ENCODE measurements around the gene SERINC5.
"Not testable (repeated sequence)": the region's sequence is repeated elsewhere in the genome, so short reads cannot be mapped to it uniquely, and the experiment has no call there.

Gene SERINC5

GRCh38 chr5:80210014-80210413, 45.8 kb downstream of the SERINC5 start:
- DNase-seq: no peak
- in situ Hi-C loops (cut with MboI; ENCODE audit: low pct_unique_long_range_greater_than_20kb, low sequenced_read_pairs): no loop called here

- in situ Hi-C loops (cut with MboI; ENCODE audit: low pct_unique_long_range_greater_than_20kb, low sequenced_read_pairs): no loop called here
- no peak for DNase-seq
Observed at GRCh38 chr5:80208381-80208780, 47.5 kb downstream of the SERINC5 start.

- in situ Hi-C loops (cut with MboI; ENCODE audit: low pct_unique_long_range_greater_than_20kb, low sequenced_read_pairs): no loop called here
- DNase-seq: no peak
Observed at GRCh38 chr5:80207832-80208231, 48.0 kb downstream of the SERINC5 start.

GRCh38 chr5:80206282-80206681, 49.6 kb downstream of the SERINC5 start:
- in situ Hi-C loops (cut with MboI; ENCODE audit: low pct_unique_long_range_greater_than_20kb, low sequenced_read_pairs): no loop called here
- DNase-seq: no peak

- in situ Hi-C loops (cut with MboI; ENCODE audit: low pct_unique_long_range_greater_than_20kb, low sequenced_read_pairs): no loop called here
- no peak for DNase-seq
Observed at GRCh38 chr5:80205846-80206245, 50.0 kb downstream of the SERINC5 start.

GRCh38 chr5:80204808-80205614, 50.8 kb downstream of the SERINC5 start:
- in situ Hi-C loops (cut with MboI; ENCODE audit: low pct_unique_long_range_greater_than_20kb, low sequenced_read_pairs): no loop called here
- peak; percentile 87 for DNase-seq

- DNase-seq; in situ Hi-C loops (cut with MboI; ENCODE audit: low pct_unique_long_range_greater_than_20kb, low sequenced_read_pairs): not testable (repeated sequence)
Observed at GRCh38 chr5:80201763-80202162, 54.1 kb downstream of the SERINC5 start.

GRCh38 chr5:80198920-80199319, 56.9 kb downstream of the SERINC5 start:
- DNase-seq: no peak
- in situ Hi-C loops (cut with MboI; ENCODE audit: low pct_unique_long_range_greater_than_20kb, low sequenced_read_pairs): no loop called here

- in situ Hi-C loops (cut with MboI; ENCODE audit: low pct_unique_long_range_greater_than_20kb, low sequenced_read_pairs): no loop called here
- DNase-seq: no peak
Observed at GRCh38 chr5:80198399-80198798, 57.4 kb downstream of the SERINC5 start.

- in situ Hi-C loops (cut with MboI; ENCODE audit: low pct_unique_long_range_greater_than_20kb, low sequenced_read_pairs): no loop called here
- no peak for DNase-seq
Observed at GRCh38 chr5:80195837-80196400, 59.9 kb downstream of the SERINC5 start.

GRCh38 chr5:80194468-80194867, 61.4 kb downstream of the SERINC5 start:
- DNase-seq: peak; percentile 38
- in situ Hi-C loops (cut with MboI; ENCODE audit: low pct_unique_long_range_greater_than_20kb, low sequenced_read_pairs): no loop called here

- no peak for DNase-seq
- in situ Hi-C loops (cut with MboI; ENCODE audit: low pct_unique_long_range_greater_than_20kb, low sequenced_read_pairs): no loop called here
Observed at GRCh38 chr5:80193401-80193800, 62.4 kb downstream of the SERINC5 start.

GRCh38 chr5:80192507-80193241, 63.2 kb downstream of the SERINC5 start:
- no peak for DNase-seq
- in situ Hi-C loops (cut with MboI; ENCODE audit: low pct_unique_long_range_greater_than_20kb, low sequenced_read_pairs): no loop called here

- no peak for DNase-seq
- in situ Hi-C loops (cut with MboI; ENCODE audit: low pct_unique_long_range_greater_than_20kb, low sequenced_read_pairs): no loop called here
Observed at GRCh38 chr5:80191991-80192398, 63.9 kb downstream of the SERINC5 start.

GRCh38 chr5:80191397-80191796, 64.5 kb downstream of the SERINC5 start:
- DNase-seq: no peak
- in situ Hi-C loops (cut with MboI; ENCODE audit: low pct_unique_long_range_greater_than_20kb, low sequenced_read_pairs): no loop called here

GRCh38 chr5:80190960-80191359, 64.9 kb downstream of the SERINC5 start:
- DNase-seq: peak; percentile 63
- in situ Hi-C loops (cut with MboI; ENCODE audit: low pct_unique_long_range_greater_than_20kb, low sequenced_read_pairs): no loop called here

GRCh38 chr5:80189701-80190100, 66.1 kb downstream of the SERINC5 start:
- in situ Hi-C loops (cut with MboI; ENCODE audit: low pct_unique_long_range_greater_than_20kb, low sequenced_read_pairs): no loop called here
- no peak for DNase-seq

GRCh38 chr5:80189201-80189600, 66.6 kb downstream of the SERINC5 start:
- in situ Hi-C loops (cut with MboI; ENCODE audit: low pct_unique_long_range_greater_than_20kb, low sequenced_read_pairs): no loop called here
- no peak for DNase-seq

GRCh38 chr5:80187421-80188090, 68.3 kb downstream of the SERINC5 start:
- in situ Hi-C loops (cut with MboI; ENCODE audit: low pct_unique_long_range_greater_than_20kb, low sequenced_read_pairs): no loop called here
- no peak for DNase-seq

- DNase-seq; in situ Hi-C loops (cut with MboI; ENCODE audit: low pct_unique_long_range_greater_than_20kb, low sequenced_read_pairs): not testable (repeated sequence)
Observed at GRCh38 chr5:80185535-80185934, 70.3 kb downstream of the SERINC5 start.
